Endothelial cell of umbilical vein (primary cell): ENCODE measurements around the gene ONECUT2. TPM values are rescaled to one million over a fixed set of nuclear protein-coding genes. Genes with fewer than 3 reads are reported as not detected.

Source experiments
- BruUV-seq: library from RNA; stranded (reverse); fragments of 400-500 nt; replicated peaks from 2 replicates; lab custom pipeline; 2021; lab: Mats Ljungman, UMichigan
- CTCF ChIA-PET: fragments of 300-600, 350-600 bp; sonication (Branson Sonifier 250); formaldehyde crosslinking; loops from one replicate; lab custom pipeline; 2021; ENCODE audit warnings: antibody characterized with exemption, inconsistent platforms; lab: Charles Lee
- POLR2A ChIA-PET: fragments of 300-600, 350-600 bp; sonication (Branson Sonifier 250); formaldehyde crosslinking; loops from one replicate; lab custom pipeline; 2021; ENCODE audit warnings: antibody characterized with exemption, inconsistent platforms; lab: Charles Lee
- DNase-seq: peaks from one replicate; pipeline ENCODE4 v3.0.0-alpha.2; 2011; ENCODE audit warnings: low read depth, low spot score
- FAIRE-seq: peaks from 2 replicates; lab custom pipeline; 2011; peaks lifted over from hg19 to GRCh38; lab: Jason Lieb, UNC
- H2AFZ ChIP-seq: 2 replicates; pipeline ENCODE4 v1.6.0; 2012; ENCODE audit warnings: low read depth, low read length, control low read depth, inconsistent platforms
- H3K27ac ChIP-seq: 2 replicates; pipeline ENCODE4 v1.5.1; 2011; ENCODE audit warnings: low read depth, mild to moderate bottlenecking, control low read depth, low read length, moderate library complexity; ENCODE audit not compliant: insufficient read depth
- H3K27me3 ChIP-seq, 2 experiments: 2 replicates each; pipeline versions ENCODE4 v1.6.0 to v1.6.1; 2011; ENCODE audit warnings: low read length in 2 of 2, mixed read lengths in 1 of 2; ENCODE audit not compliant: control insufficient read depth in 2 of 2, insufficient read depth in 2 of 2
- H3K36me3 ChIP-seq, 2 experiments: 2 replicates in 1 of 2; 3 replicates in 1 of 2; pipeline ENCODE4 v1.5.1; 2011; ENCODE audit warnings: low read length in 2 of 2, mild to moderate bottlenecking in 1 of 2, moderate library complexity in 1 of 2; ENCODE audit not compliant: control insufficient read depth in 2 of 2, insufficient read depth in 2 of 2; ENCODE audit errors: extremely low read depth in 1 of 2
- H3K4me1 ChIP-seq: 3 replicates; pipeline ENCODE4 v1.5.1; 2011; ENCODE audit warnings: mild to moderate bottlenecking, low read length; ENCODE audit not compliant: control insufficient read depth, insufficient read depth; ENCODE audit errors: extremely low read depth
- H3K4me2 ChIP-seq: 2 replicates; pipeline ENCODE4 v1.6.1; 2011; ENCODE audit warnings: low read length, control low read depth, mixed read lengths; ENCODE audit not compliant: insufficient read depth
- H3K4me3 ChIP-seq, 3 experiments: fragments of 200-600 bp in 1 of 3; sonication (generic), shearing (Covaris generic) in 1 of 3; replicated peaks in 1 of 3; 2 replicates each; pipeline ENCODE4 v1.5.1; 2011 to 2016; ENCODE audit warnings: control low read depth in 3 of 3, low read length in 3 of 3, mild to moderate bottlenecking in 2 of 3, inconsistent platforms in 1 of 3, low read depth in 1 of 3, moderate library complexity in 1 of 3; ENCODE audit not compliant: insufficient read depth in 1 of 3
- H3K79me2 ChIP-seq: 2 replicates; pipeline ENCODE4 v1.6.0; 2012; ENCODE audit warnings: low read length, inconsistent platforms; ENCODE audit not compliant: control insufficient read depth, insufficient read depth
- H3K9ac ChIP-seq: replicated peaks from 2 replicates; pipeline ENCODE3; 2011; ENCODE audit warnings: low read length, control low read depth; ENCODE audit not compliant: insufficient read depth; ENCODE audit errors: extremely low read depth
- H3K9me1 ChIP-seq: replicated peaks from 3 replicates; pipeline ENCODE4 v1.6.0; 2011; ENCODE audit warnings: mild to moderate bottlenecking, low read length; ENCODE audit not compliant: control insufficient read depth, insufficient read depth; ENCODE audit errors: extremely low read depth
- H3K9me3 ChIP-seq: replicated peaks from 2 replicates; pipeline ENCODE4 v1.5.1; 2012; ENCODE audit warnings: low read length, inconsistent platforms; ENCODE audit not compliant: control insufficient read depth, insufficient read depth
- H4K20me1 ChIP-seq: replicated peaks from 2 replicates; pipeline ENCODE3; 2011; ENCODE audit warnings: mild to moderate bottlenecking, low read length; ENCODE audit not compliant: control insufficient read depth, insufficient read depth; ENCODE audit errors: extremely low read depth
- EZH2 ChIP-seq: IDR thresholded peaks from 2 replicates; pipeline ENCODE4 v1.6.1; 2012; ENCODE audit warnings: borderline replicate concordance, low read depth, mild to moderate bottlenecking, moderate library complexity, low read length, inconsistent platforms; ENCODE audit not compliant: severe bottlenecking
- FOS ChIP-seq: IDR thresholded peaks from 2 replicates; pipeline ENCODE4 v1.6.1; 2011; ENCODE audit warnings: mild to moderate bottlenecking, low read length, moderate library complexity, borderline replicate concordance; ENCODE audit not compliant: insufficient read depth
- GATA2 ChIP-seq: IDR thresholded peaks from 2 replicates; pipeline ENCODE4 v1.7.0; 2011; ENCODE audit warnings: low read depth, mild to moderate bottlenecking, moderate library complexity, mixed read lengths, low read length; ENCODE audit not compliant: insufficient read length, insufficient read depth
- JUN ChIP-seq: IDR thresholded peaks from 2 replicates; pipeline ENCODE4 v1.6.1; 2011; ENCODE audit warnings: borderline replicate concordance, low read depth; ENCODE audit not compliant: insufficient read length, insufficient read depth
- MYC ChIP-seq: IDR thresholded peaks from one replicate; pipeline ENCODE4 v1.6.1; 2011; ENCODE audit warnings: mild to moderate bottlenecking, low read depth, low read length
- POLR2A ChIP-seq: IDR thresholded peaks from 2 replicates; pipeline ENCODE4 v1.6.1; 2012; ENCODE audit warnings: low read depth, mild to moderate bottlenecking, control low read depth, low read length
- POLR2AphosphoS5 ChIP-seq: IDR thresholded peaks from 2 replicates; pipeline ENCODE4 v1.6.1; 2012; ENCODE audit warnings: low read depth, mild to moderate bottlenecking, control low read depth, low read length, moderate library complexity; ENCODE audit not compliant: insufficient read depth
- dilution Hi-C: fragments of 300-500 bp; cut with MboI; formaldehyde crosslinking; loops from one replicate; pipeline ENCODE4 v1.15.0; 2019; ENCODE audit warnings: low sequenced_read_pairs; ENCODE audit not compliant: extremely low pct_ligation_motif_present
- intact Hi-C: fragments of 100-400 bp; cut with micrococcal nuclease; formaldehyde crosslinking; loops from one replicate; pipeline ENCODE4 v1.10.0; 2022
- polyA plus RNA-seq, 4 experiments: library from polyadenylated mRNA; depleted of rRNA in 3 of 4; stranded (reverse) in 3 of 4; unstranded in 1 of 4; fragments of >200 nt; gene quantifications; 2 replicates each; pipeline versions ENCODE4 v1.2.1 to v1.2.3, GENCODE V29; 2011 to 2012; ENCODE audit warnings: missing spikeins in 1 of 4
- total RNA-seq: library from RNA; stranded (reverse); gene quantifications from 2 replicates; pipeline ENCODE4 v1.2.3, GENCODE V29; 2021
- TF ChIP-seq, protein P1 (sequence below), 2 donors: IDR thresholded peaks; 1 replicate in 1 of 2; 2 replicates in 1 of 2; pipeline ENCODE4 v1.5.1; 2011; ENCODE audit warnings: low read length in 2 of 2, mild to moderate bottlenecking in 2 of 2, moderate library complexity in 2 of 2, control low read depth in 1 of 2, inconsistent platforms in 1 of 2, low read depth in 1 of 2; ENCODE audit not compliant: insufficient read depth in 1 of 2; ENCODE audit errors: extremely low read depth in 1 of 2
- TF ChIP-seq, protein P2 (sequence below): IDR thresholded peaks from 2 replicates; pipeline ENCODE4 v1.6.1; 2011; ENCODE audit not compliant: insufficient read depth, insufficient read length

Gene ONECUT2
- total and polyA plus RNA-seq, 2 donors (not counting 3 experiments of a cell fraction or from before 2014, with no cell fraction given), result 0.01 to 0.62 TPM

DNA sequence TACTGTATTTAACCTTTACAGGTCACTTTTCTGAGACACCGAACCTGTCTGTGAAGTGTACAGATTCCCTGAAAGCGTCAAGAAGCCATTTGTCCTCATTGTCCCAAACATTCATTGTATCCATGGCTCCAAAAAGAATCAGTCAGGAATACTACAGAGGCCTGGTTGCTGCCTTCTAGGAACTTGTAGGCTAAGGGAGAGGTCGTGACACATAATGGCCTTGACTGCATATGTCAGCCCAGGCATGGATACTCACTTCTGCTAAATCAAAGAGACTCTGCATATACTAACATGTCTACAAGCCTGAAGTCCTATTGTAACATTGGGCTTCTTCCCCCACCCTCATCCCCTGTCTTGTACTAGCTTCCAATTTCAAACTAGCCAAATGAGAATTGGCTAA, 40.2 kb downstream of the ONECUT2 start:
- Histone ChIP-seq H3K9ac (no peak overlapping the region), H3K4me2 (no peak overlapping the region), H3K27ac (no peak overlapping the region), H3K9me3 (no peaks in the 10 kb centered on the region), H3K79me2 (no peaks in the 10 kb centered on the region), H4K20me1 (no peaks in the 10 kb centered on the region), H3K4me3 (no peak overlapping the region), H3K36me3 (no peaks in the 10 kb centered on the region), H3K9me1 (no peaks in the 10 kb centered on the region), H3K27me3 (no peaks in the 10 kb centered on the region), H3K4me1 (no peaks in the 10 kb centered on the region), H2AFZ (no peak overlapping the region)
- DNase-seq (no peak), FAIRE-seq (no peak)
- dilution Hi-C loops (no loop called here), intact Hi-C loops (no loop called here)
- TF ChIP-seq GATA2, result no peak
- TF ChIP-seq, protein P1, sequence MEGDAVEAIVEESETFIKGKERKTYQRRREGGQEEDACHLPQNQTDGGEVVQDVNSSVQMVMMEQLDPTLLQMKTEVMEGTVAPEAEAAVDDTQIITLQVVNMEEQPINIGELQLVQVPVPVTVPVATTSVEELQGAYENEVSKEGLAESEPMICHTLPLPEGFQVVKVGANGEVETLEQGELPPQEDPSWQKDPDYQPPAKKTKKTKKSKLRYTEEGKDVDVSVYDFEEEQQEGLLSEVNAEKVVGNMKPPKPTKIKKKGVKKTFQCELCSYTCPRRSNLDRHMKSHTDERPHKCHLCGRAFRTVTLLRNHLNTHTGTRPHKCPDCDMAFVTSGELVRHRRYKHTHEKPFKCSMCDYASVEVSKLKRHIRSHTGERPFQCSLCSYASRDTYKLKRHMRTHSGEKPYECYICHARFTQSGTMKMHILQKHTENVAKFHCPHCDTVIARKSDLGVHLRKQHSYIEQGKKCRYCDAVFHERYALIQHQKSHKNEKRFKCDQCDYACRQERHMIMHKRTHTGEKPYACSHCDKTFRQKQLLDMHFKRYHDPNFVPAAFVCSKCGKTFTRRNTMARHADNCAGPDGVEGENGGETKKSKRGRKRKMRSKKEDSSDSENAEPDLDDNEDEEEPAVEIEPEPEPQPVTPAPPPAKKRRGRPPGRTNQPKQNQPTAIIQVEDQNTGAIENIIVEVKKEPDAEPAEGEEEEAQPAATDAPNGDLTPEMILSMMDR (IDR thresholded peaks at IDR 0.05; ENCODE audit: extremely low read depth in 1 of 2, insufficient read depth in 1 of 2, low read depth in 1 of 2, low read length in 2 of 2), result no peak
- no peak for TF ChIP-seq EZH2
- no peak for TF ChIP-seq FOS
- TF ChIP-seq, protein P2, sequence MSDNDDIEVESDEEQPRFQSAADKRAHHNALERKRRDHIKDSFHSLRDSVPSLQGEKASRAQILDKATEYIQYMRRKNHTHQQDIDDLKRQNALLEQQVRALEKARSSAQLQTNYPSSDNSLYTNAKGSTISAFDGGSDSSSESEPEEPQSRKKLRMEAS, result no peak
- no peak for TF ChIP-seq POLR2AphosphoS5
- TF ChIP-seq POLR2A, result no peak
- TF ChIP-seq JUN, result no peak
- TF ChIP-seq MYC, result no peak
- BruUV-seq, result no TSS peak
- ChIA-PET CTCF (no interaction called here), POLR2A (no interaction called here)
